ENCODE data around the gene GRK5. TPM values are rescaled to one million over a fixed set of nuclear protein-coding genes. Genes with fewer than 3 reads are reported as not detected.

The GRK5 gene
- total and polyA plus RNA-seq, 9 of the 15 experiments (the other 6 are each of a cell fraction or from before 2014, with no cell fraction given), result 0.46 to 0.83 (median 0.67) TPM; not detected in 2

- CTCF ChIA-PET (ENCODE audit: low intra/inter-chr PET ratio), result no interaction called here
- 91% methylated on average over 7 of the region's 9 CpGs for WGBS (ENCODE audit: insufficient coverage, low coverage, missing lambda C conversion rate)
Observed at GRCh38 chr10:119497243-119497642, 289.9 kb downstream of the GRK5 start.

More at GRCh38 chr10:119497243-119497642, 289.9 kb downstream of the GRK5 start:
- DNase-seq (ENCODE audit: extremely low read depth in 1 of 4, low spot score in 3 of 4) (no peak), FAIRE-seq (no peak), ATAC-seq (no peak)
- Histone ChIP-seq H3K9me1 (ENCODE audit: control insufficient read depth, insufficient read depth, low read length) (no peaks in the 10 kb centered on the region), H3K9me3 (replicated peaks; ENCODE audit: control insufficient read depth, insufficient read depth, low read depth, low read length) (no peaks in the 10 kb centered on the region), H3K36me3 (ENCODE audit: control insufficient read depth, insufficient read depth, low read length) (peaks cover 22% of the 10 kb centered on the region; the same call in 2 of the 3 replicates), H4K20me1 (replicated peaks; ENCODE audit: control insufficient read depth, insufficient read depth, low read length) (no peaks in the 10 kb centered on the region), H3K9ac (ENCODE audit: insufficient read depth in 1 of 2, low read depth in 2 of 2, low read length in 2 of 2) (no peak overlapping the region), H3K4me1 (replicated peaks in 1 of 2; ENCODE audit: control insufficient read depth in 2 of 2, insufficient read depth in 2 of 2, low read length in 2 of 2) (no peaks in the 10 kb centered on the region; a peak in 1 of 5 replicates), H3K27ac (ENCODE audit: extremely low read depth, low read depth, low read length) (no peak overlapping the region), H2AFZ (ENCODE audit: low read depth, low read length) (no peak overlapping the region), H3K79me2 (ENCODE audit: control insufficient read depth, insufficient read depth, low read length) (no peaks in the 10 kb centered on the region), H3K4me2 (ENCODE audit: insufficient read depth, low read length) (no peak overlapping the region), H3K4me3 (no peak overlapping the region), H3K27me3 (ENCODE audit: control insufficient read depth in 2 of 2, insufficient read depth in 2 of 2, low read length in 2 of 2) (no peaks in the 10 kb centered on the region)
- in situ Hi-C loops (cut with MboI), result no loop called here
- no TSS peak for BruUV-seq (replicated peaks)
- intact Hi-C loops (cut with micrococcal nuclease), result loop anchor here (5.0 kb wide), 1 partner anchor 45 kb away; the partner anchor contains the start of gene RGS10
- TF ChIP-seq TEAD2 (tag; IDR thresholded peaks at IDR 0.05) (no peak), DEAF1 (CRISPR knock-in tag; IDR thresholded peaks at IDR 0.05) (no peak), SIN3A (IDR thresholded peaks at IDR 0.05; ENCODE audit: borderline replicate concordance in 2 of 2, control insufficient read depth in 1 of 2, low read depth in 2 of 2, low read length in 2 of 2) (no peak), ZNF12 (CRISPR knock-in tag; IDR thresholded peaks at IDR 0.05) (no peak), NR2F6 (CRISPR knock-in tag; IDR thresholded peaks at IDR 0.05) (no peak), ZEB2 (IDR thresholded peaks at IDR 0.05) (no peak), ZBTB8A (IDR thresholded peaks at IDR 0.05; ENCODE audit: partially characterized antibody) (no peak), ZNF512 (tag; IDR thresholded peaks at IDR 0.05) (no peak), ZNF408 (CRISPR knock-in tag; IDR thresholded peaks at IDR 0.05; ENCODE audit: low read depth) (no peak), ZNF644 (tag; IDR thresholded peaks at IDR 0.05; ENCODE audit: low read depth) (no peak), MECOM (CRISPR knock-in tag; IDR thresholded peaks at IDR 0.05) (no peak), ZMIZ1 (IDR thresholded peaks at IDR 0.05; ENCODE audit: low read depth in 2 of 2, low read length in 2 of 2) (no peak), ATF1 (CRISPR knock-in tag; IDR thresholded peaks at IDR 0.05) (no peak), ATF1 (tag; IDR thresholded peaks at IDR 0.05) (no peak), ZC3H8 (IDR thresholded peaks at IDR 0.05) (no peak), MCM3 (IDR thresholded peaks at IDR 0.05) (no peak), MLLT1 (IDR thresholded peaks at IDR 0.05) (no peak)
- POLR2A ChIA-PET, result interaction anchor here (0.6 kb wide), 1 partner anchor 559 kb away, joined by 3 read pairs; no protein-coding TSS in a partner anchor

Measured in K562 (cell line).